ENCODE measurements around the gene OCLN.
"Not testable (repeated sequence)": the region's sequence is repeated elsewhere in the genome, so short reads cannot be mapped to it uniquely, and the experiment has no call there.

Gene OCLN

GRCh38 chr5:69492391-69492922, at the start of gene OCLN:
TSS of gene OCLN (plus strand) at chr5:69492790. CDS start at chr5:69504245, 11,455 bp downstream.
- DNase-seq (ENCODE audit: low spot score), result no peak

GRCh38 chr5:69444127-69444754, 48.3 kb upstream of the OCLN start:
- no peak for DNase-seq (ENCODE audit: low spot score)

GRCh38 chr5:69449511-69449910, 43.1 kb upstream of the OCLN start:
- DNase-seq (ENCODE audit: low spot score), result no peak

- DNase-seq (ENCODE audit: low spot score), result peak; percentile 79
These were observed 42.5 kb upstream of the OCLN start for GRCh38 chr5:69450116-69450515.

- not testable (repeated sequence) for DNase-seq (ENCODE audit: low spot score)
These were observed 42.1 kb upstream of the OCLN start for GRCh38 chr5:69450527-69450926.

GRCh38 chr5:69451941-69452647, 40.5 kb upstream of the OCLN start:
- DNase-seq (ENCODE audit: low spot score), result no peak

GRCh38 chr5:69453487-69453886, 39.1 kb upstream of the OCLN start:
- not testable (repeated sequence) for DNase-seq (ENCODE audit: low spot score)

GRCh38 chr5:69454460-69455249, 37.9 kb upstream of the OCLN start:
- no peak for DNase-seq (ENCODE audit: low spot score)

GRCh38 chr5:69455428-69455988, 37.1 kb upstream of the OCLN start:
- DNase-seq (ENCODE audit: low spot score), result not testable (repeated sequence)

- no peak for DNase-seq (ENCODE audit: low spot score)
These were observed 30.4 kb upstream of the OCLN start for GRCh38 chr5:69462170-69462569.

- not testable (repeated sequence) for DNase-seq (ENCODE audit: low spot score)
These were observed 26.2 kb upstream of the OCLN start for GRCh38 chr5:69466375-69466774.

- no peak for DNase-seq (ENCODE audit: low spot score)
These were observed 25.0 kb upstream of the OCLN start for GRCh38 chr5:69467442-69468225.

- no peak for DNase-seq (ENCODE audit: low spot score)
These were observed 24.0 kb upstream of the OCLN start for GRCh38 chr5:69468631-69469030.

GRCh38 chr5:69471516-69471915, 21.1 kb upstream of the OCLN start:
- not testable (repeated sequence) for DNase-seq (ENCODE audit: low spot score)

GRCh38 chr5:69472535-69473143, 20.0 kb upstream of the OCLN start:
- not testable (repeated sequence) for DNase-seq (ENCODE audit: low spot score)

GRCh38 chr5:69477170-69477569, 15.4 kb upstream of the OCLN start:
- DNase-seq (ENCODE audit: low spot score), result no peak

GRCh38 chr5:69478296-69478695, 14.3 kb upstream of the OCLN start:
- DNase-seq (ENCODE audit: low spot score), result not testable (repeated sequence)

GRCh38 chr5:69484891-69485290, 7.7 kb upstream of the OCLN start:
- DNase-seq (ENCODE audit: low spot score), result peak; percentile 18

- DNase-seq (ENCODE audit: low spot score), result no peak
These were observed 7.1 kb upstream of the OCLN start for GRCh38 chr5:69485471-69485870.

GRCh38 chr5:69489246-69489645, 3.3 kb upstream of the OCLN start:
- no peak for DNase-seq (ENCODE audit: low spot score)

GRCh38 chr5:69491027-69491426, 1.6 kb upstream of the OCLN start:
- no peak for DNase-seq (ENCODE audit: low spot score)

Measured in AG08395 (cell line).